Stimulated activated CD4-positive, alpha-beta T cell treated with anti-CD3 and anti-CD28 coated beads, Interleukin-1b, Interleukin-23, amount 100 ng/mL, for 1 hour (primary cell): Measurements from ENCODE around the gene SH3PXD2A.
"Not testable (repeated sequence)": the region's sequence is repeated elsewhere in the genome, so short reads cannot be mapped to it uniquely, and the experiment has no call there.

ENCODE experiments used
- DNase-seq, 2 donors: peaks; one replicate each; pipeline ENCODE4 v3.0.0-alpha.2; 2020; ENCODE audit warnings: low read depth in 2 of 2

Gene SH3PXD2A

DNA sequence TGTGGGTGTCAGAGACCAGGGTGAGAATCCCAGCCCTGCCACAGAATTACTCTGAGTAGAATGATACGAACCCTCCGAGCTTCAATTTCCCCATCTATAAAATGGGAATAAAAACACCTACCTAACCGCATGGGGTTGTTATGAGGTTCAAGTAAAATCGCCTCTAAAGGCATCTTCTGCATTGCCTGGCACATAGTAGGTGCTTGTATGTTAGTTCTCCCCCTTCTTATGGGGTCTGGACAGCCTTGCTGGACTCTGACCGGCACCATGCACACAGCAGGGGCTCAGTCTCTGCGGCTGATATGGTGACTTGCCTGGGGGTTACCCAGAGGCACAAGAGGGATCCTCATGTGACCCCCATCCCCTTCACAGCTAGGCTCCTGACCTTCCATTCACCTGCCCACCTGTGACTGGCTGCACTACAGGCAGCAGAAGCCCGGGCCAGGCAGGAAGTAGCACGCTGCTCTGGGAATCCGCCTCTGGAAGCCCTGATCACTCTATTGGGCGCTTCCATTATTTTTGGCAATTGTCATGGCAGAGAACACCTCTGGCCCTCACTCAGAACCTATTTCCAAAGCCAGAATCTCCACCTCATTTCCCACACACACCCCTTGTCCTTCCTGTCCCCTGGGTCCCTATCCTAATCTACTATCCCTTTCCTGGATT lies 6.0 kb downstream of the SH3PXD2A start:
- DNase-seq: no peak

DNA sequence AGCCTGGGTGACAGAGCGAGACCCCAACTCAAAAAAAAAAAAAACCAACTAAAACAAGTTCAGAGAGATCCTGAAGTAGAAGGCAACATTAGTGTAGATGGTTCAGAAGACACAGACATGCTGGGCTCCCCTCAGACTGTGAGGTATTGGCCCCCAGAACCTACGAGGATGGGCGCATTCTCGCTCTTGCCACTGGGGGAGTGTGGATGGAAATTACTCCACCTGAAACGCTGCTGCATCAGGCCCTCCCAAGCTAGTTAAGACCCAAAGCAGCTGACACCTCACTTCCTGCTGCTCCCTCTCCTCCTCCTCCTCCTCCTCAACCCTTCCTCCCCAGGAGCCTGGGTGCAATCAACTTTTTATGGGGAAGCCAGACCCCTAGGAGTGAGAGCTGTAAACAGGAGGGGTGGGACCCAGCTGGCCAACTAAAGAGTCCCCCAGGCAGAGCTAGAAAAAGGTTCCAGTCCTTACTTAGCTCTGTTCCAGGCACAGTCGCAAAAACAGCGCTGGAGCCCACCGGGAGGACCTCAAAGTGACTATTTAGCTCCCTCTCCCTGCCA lies 7.4 kb downstream of the SH3PXD2A start:
- no peak for DNase-seq

DNA sequence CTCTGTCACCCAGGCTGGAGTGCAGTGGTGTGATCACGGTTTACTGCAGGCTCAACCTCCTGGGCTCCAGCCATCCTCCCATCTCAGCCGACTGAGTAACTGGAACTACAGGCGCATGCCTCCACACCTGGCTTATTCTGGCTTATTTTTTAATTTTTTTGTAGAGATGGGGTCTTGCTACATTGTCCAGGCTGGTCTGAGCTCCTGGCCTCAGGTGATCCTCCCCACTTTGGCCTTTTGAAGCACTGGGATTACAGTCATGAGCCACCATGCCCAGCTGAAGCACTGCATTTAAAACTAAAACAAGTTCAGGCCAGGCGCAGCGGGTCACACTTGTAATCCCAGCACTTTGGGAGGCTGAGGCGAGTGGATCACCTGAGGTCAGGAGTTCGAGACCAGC lies 8.0 kb downstream of the SH3PXD2A start:
- DNase-seq: no peak

DNA sequence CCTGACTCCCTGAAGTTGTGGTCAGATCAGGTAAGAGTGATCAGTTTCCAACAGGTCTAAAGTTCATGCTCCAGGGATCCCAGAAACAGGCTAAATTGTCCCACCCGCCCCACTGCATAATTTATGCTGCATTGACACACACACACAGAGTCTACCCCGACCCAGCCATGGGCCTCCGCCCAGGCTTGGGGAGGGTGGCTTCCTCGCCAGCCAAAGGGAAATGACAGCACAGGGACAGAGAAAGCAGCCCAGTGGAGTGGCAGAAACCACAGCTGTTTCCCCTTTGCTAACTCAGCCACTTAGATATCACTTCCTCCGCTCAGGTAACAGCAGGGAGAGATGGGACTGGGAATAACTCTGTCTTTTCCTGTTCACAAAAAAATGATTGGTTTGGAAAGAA lies 9.4 kb downstream of the SH3PXD2A start:
- DNase-seq: no peak

DNA sequence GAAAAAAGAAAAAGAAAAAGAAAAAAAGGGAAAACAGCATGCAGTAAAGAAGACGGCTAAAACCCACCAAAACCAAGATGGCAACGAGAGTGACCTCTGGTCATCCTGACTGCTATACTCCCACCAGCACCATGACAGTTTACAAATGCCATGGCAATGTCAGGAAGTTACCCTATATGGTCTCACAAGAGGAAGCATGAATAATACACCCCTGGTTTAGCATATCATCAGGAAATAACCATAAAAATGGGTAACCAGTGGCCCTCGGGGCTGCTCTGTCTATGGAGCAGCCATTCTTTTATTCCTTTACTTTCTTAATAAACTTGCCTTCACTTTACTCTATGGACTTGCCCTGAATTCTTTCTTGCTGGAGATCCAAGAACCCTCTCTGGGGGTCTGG lies 10.0 kb downstream of the SH3PXD2A start:
- not testable (repeated sequence) for DNase-seq

DNA sequence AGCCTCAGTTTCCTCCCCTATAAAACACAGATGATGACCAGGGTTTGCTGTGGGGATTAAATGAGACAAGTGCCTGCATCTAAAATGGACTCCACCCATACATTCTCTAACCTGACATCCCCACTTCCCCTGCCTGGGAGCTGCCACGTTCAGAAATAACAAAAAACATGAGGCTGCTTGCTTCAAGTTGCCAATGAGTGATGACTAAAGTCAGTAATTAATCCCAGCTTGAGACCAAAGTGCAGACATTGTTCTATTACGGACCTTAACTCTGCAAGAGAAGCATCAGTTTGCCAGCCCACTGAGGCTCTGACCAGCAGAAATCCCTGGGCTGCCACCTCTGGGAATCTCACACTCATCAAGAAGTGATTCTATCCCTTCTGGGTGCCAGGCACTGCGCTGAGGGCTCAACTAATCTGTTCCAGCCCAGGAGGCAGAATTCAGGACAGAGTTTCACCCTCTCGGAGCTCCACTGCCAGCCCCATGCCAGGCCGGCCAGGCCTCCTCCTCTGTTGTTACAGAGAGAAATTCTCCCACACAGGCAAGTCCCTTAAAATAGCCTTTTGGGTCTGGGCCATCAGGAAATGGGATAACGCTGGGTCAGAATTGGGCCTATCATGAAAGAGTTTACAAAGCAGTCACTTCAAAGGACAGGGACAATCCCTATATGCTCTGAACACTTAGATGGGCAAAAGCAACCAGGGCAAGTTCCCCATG lies 11.4 kb downstream of the SH3PXD2A start:
- no peak for DNase-seq

DNA sequence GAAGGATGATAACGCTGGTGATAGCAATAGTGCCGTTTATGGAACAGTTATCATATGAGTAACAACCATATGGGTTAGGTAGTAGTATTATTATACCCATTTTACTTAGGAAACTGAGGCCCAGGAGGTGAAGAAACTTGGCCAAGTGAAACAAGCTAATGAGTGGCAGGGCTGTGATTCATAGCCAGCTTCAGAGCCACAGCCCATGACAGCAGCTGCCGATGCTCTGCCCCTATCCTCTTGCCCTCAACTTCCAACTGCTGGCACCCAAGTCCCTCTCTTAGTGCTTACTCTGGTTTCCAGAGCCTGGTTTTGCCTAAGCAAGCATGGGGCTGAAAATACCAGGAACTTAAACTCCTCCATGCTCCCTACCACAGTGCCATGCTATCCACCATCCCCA lies 12.3 kb downstream of the SH3PXD2A start:
- DNase-seq: no peak

DNA sequence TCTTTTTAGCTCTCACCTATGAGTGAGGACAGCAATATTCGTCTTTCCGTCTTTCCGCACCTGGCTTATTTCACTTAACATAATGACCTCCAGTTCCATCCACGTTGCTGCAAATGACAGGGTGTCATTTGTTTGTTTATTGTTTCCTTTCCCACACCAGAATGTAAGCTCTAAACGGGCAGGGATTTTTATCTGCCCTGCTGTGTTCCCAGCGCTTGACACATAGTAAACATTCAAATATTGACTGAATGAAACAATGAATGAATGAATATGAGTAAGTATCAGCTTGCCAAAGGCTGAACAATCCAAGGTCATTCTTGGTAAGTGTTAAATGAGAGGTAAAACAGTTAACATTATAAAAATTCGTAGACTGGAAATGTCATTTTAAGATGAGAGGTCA lies 12.8 kb downstream of the SH3PXD2A start:
- no peak for DNase-seq

DNA sequence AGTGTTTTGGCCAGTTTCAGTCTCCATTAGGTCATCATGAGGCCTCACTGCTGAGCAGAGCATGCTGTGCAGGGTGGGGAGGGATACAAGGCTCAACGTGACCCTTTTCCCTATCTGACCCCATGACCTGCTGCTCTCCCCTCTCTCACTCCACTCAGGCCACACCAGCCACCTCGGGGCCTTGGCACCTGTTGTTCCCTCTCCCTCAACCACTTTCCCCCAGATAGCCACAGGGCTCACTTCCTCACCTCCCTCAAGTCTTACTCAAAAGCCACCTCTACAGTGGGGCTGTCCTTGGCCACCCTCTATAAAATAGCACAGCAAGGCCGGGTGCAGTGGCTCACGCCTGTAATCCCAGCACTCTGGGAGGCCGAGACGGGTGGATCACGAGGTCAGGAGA lies 13.9 kb downstream of the SH3PXD2A start:
- no peak for DNase-seq

DNA sequence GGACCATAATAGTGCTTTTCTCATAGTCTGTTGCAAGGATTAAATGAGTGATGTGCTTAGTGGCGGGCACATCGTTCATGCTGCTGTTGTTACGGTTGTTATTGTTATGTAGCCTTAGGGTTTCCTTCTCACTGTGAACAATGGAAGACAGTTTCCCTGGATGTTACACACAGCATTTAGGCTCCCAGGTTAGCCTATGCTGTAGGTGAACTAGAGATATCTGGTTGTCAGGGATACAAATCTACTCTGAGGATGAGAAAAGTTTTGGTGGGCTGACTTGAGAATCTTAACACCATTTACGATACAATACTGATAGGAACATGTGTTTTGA lies 14.7 kb downstream of the SH3PXD2A start:
- DNase-seq: no peak

DNA sequence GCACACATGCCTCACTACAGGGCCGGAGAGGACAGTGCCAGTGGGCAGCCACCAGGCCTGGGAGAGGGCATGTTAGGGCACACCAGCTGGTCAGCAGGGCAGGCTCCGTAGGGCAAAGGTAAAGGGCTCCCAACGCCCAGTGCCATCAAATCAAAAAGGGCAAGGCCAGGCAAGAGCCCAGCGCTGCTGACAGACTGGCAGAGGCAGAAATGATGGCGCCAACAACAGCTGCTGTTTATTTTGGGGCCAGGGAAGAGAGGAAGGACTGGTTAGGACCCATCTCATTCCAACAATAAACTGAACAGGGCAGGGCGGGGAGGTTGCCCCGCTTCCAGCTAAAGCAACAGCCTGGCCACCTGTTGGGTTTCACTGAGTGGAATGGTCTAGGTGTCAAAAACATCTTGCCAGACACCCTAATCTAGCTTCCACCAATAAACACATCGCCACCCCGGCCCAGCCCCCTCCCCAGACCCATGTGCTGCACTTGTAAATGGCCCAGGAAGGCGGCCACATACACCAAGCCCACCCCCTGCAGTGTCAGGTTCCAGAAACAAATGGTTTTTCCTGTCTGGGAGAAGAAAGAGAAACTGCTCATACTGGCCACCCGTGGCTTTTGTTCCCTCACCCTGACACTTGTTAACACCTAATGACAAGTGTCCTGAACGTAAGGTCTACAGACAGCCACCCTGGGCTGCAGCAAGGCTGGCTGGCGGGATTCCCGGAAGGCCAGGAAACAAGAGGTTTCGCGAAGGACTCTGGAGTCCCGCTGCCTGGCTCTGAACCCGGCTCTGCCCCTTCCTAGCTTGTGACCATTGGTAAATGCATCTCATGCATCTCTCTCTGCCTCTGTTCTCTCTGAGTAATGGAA lies 15.3 kb downstream of the SH3PXD2A start:
- DNase-seq: no peak

DNA sequence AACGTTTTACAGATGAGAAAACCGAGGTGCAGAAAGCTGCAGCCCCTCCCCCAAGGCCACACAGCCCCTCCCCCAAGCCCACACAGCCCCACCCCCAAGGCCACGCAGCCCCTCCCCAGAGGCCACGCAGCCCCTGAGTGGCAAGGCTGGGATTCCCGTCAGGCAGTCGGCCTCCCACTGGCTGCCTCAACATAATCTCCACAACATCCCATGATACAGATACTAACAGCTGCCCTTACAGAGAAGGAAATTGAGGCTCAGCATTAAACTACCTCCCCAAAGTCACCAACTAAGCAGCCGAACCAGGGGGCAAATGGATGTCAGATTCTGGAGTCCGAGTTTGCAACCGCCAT lies 15.9 kb downstream of the SH3PXD2A start:
- DNase-seq: no peak

DNA sequence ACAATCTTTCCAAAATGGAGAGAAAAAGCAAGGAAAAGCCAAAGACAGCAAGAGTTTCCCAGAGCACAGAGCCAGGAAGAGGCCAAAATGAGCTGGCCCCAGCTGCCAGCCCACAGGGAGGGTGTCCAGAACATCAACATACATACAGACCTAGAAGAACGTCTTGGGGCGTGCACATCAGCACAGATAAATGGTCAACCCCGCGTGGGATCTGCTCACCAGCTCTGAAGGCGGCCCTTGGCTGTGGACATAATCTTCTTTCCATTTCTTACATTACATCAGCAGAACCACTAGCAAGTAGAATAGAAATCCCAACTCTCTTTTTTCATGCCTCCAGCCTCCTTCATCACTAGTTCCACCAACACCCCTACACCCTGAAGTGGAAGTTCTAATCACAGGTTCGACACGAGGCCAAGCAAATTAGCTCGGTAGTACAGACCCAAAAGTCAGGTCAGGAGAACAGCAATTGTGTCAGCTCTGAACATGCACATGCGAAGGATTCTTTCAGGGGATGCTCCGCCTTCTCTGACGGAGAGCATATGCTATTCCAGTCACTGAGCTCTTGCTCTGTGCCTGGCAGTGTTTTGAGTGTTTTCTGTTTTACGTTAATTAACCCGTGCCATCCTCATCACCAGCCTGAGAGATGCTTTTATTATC lies 16.4 kb downstream of the SH3PXD2A start:
- DNase-seq: no peak

DNA sequence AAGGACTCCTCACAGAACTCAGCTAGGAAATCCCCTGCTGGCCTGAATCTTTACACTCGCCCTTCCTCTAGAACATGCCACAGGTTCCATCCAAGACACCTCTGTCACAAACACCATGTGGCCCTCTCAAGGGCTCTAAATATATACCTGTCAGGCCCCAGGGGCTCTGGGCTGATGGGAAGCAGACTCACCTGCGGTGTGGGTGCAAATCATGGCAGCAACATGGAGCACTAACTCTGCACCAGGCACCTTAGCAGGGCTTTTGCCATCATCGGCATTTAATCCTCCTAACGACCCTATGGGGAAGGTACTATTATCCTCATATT lies 17.3 kb downstream of the SH3PXD2A start:
- no peak for DNase-seq

DNA sequence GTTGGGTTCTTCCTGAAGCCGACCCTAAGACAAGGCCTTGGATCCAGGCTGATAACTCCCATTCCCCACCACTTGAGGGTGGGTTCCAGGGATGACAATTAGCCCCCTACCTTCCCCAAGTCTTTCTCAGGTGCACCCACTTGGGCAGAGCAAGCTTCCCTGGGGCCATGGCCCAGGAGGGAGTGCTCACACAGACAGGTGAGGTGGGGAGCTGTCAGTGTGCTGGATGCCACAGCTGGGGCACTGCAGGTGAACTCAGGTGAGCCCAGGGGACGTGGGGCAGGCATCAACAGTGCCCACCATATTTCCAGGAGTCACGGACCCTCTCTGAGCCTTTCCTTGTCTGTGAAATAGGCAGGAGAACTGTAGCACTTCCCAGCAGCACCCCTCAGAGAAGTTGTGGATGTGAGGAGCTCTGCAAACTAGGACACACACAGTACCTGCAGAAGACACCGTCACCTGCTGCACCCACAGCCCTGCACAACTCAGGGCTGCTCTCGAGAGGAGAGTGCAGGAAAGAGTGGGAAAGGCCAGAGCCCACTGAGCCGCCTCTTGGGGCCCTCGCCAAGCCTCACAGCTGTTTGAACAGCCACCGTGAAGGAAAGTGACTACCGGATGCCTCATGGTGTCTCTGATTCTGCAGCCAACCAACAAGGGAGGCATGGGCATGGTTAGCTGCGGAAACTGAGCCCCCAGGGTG lies 17.9 kb downstream of the SH3PXD2A start:
- DNase-seq: no peak

DNA sequence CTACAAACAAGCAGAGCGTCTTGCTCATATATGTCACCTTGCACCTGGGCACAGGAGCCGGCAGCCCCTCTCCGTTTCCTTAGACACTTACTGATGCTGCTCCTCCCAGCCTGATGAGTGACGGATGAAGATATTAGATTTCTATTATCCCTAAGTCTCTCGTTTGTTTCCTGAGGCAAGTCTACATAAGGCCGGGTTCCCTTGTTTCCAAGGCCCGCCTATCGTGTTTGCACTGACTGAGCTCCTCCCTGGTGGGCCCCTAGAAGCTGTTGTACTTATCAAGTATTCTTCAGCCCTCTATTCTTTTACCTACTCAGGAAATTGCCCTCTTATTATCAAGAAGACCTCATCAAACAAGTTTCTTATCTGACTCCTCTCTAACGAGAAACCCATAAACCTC lies 18.5 kb downstream of the SH3PXD2A start:
- no peak for DNase-seq

DNA sequence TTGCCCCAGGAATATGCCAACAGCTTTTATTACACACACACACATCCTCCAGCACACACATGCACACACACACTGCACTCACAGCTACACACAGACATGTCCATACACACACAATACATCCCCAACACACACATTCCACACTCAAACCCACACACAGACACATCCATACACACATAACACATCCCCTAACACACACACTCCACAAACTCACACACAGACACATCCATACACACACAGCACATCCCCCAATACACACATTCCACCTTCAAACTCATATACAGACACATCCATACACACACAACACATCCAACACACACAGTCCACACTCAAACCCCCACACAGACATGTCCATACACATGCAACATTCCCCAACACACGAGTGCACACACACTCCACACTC lies 19.1 kb downstream of the SH3PXD2A start:
- no peak for DNase-seq

DNA sequence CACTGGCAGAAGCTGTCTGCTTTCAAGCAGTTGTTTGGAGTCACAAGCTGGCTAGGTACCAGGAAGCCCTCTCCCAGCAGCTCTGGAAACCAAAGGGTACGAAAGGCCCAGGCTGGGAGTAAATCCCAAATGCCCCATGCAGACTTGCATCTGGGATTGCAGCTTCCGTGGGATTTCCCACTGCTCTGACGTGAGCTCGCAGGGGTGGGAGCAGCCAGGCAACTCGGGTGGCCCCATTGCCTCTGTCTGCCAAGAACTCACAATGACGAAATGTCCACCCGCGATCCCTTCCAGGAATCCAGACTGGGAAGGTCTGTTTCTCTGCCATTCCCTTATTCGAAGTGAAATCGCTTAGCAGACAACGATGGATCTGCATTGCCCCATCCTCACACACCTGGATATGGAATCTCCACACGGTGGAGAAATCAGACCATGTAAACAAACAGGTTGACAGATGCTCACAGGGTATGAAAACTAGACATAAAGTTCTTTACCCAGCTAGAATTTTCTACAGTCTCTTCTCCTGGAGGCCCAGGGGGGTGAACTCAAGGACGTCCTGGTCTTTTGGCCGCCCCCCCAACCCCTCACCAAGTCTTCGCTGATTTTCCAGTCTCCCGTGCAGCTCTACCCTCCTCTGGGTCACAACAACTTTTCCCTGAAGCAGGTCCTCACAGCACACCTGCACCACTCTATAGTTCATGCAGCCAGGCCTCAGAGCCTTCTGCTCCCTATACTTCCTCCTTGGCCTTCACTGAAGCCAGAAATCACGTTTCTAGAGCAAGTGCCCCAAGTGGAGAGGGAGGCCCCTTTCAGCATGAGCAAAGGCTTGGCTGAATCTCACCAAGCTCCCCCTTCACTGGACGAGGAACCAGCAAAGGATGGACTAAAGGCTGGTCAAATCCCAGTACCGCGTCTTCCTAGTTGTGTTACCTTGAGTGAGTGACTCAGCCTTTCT lies 20.0 kb downstream of the SH3PXD2A start:
- DNase-seq: no peak

DNA sequence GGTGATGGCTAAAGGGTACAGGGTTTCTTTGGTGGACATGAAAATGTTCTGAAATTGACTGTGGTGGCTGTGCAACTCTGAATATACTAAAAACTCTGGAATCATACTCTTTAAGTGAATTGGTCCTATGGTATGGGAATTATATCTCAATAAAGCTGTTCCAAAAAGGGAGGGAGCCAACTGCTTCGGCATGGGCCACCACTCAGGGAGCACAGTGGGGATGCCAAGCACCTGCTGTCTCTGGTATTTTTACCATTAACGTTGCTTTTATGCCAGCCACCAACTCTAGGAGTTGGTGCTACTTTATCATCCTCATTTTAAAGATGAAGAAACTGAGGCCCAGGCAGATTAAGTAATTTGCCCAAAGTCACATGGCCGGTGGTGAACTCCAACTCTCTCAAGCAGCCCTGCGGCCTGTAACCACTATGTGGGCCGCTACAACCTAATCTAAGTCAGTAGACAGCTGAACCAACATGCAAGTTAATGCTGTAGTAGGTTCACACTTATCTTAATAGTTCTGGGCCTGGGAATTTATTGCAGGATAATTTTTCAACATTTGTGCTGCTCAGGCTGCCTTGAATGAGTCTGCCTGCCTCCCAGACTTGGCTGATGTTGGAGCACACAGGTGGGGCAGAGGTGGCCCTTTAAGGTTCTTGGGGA lies 20.8 kb downstream of the SH3PXD2A start:
- DNase-seq: no peak
